Thyroid gland (tissue), 4 donors: ENCODE results near the gene C1QC.

Experiments
- POLR2A ChIP-seq, 2 donors: fragments of 450-650 bp; IDR thresholded peaks; one replicate each; pipeline ENCODE4 v1.6.1; 2017; ENCODE audit warnings: antibody characterized with exemption in 2 of 2, mild to moderate bottlenecking in 2 of 2, moderate library complexity in 1 of 2
- TF ChIP-seq, protein P1 (sequence below), 6 experiments: fragments of 200-600 bp in 3 of 6; fragments of 450-650 bp in 3 of 6; sonication (generic) in 3 of 6; IDR thresholded peaks; one replicate each; pipeline ENCODE4 v1.5.1; 2016 to 2019; ENCODE audit warnings: antibody characterized with exemption in 6 of 6, mild to moderate bottlenecking in 2 of 6, inconsistent platforms in 1 of 6, moderate library complexity in 1 of 6

DNA sequence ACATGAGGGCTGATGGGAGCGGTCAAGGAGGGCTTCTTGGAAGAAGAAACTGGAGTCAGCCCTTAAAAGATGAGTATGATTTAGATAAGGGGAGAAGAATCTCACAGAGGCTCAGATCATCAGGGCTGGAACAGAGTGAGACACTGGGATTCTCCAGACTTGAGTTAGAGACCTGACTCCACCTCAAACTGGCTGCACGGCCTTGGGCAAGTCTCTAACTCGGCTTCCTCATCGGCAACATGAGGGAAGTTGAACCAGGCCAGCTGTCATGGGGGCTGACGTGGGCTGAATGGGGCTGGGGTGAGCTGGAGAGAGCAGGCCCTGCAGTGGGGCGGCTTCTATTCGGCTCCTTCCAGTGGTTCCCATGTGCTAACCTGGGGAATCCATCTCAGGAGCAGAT lies 2.5 kb downstream of the C1QC start:
- no peak for TF ChIP-seq POLR2A (IDR thresholded peaks at IDR 0.05)
- TF ChIP-seq, protein P1, sequence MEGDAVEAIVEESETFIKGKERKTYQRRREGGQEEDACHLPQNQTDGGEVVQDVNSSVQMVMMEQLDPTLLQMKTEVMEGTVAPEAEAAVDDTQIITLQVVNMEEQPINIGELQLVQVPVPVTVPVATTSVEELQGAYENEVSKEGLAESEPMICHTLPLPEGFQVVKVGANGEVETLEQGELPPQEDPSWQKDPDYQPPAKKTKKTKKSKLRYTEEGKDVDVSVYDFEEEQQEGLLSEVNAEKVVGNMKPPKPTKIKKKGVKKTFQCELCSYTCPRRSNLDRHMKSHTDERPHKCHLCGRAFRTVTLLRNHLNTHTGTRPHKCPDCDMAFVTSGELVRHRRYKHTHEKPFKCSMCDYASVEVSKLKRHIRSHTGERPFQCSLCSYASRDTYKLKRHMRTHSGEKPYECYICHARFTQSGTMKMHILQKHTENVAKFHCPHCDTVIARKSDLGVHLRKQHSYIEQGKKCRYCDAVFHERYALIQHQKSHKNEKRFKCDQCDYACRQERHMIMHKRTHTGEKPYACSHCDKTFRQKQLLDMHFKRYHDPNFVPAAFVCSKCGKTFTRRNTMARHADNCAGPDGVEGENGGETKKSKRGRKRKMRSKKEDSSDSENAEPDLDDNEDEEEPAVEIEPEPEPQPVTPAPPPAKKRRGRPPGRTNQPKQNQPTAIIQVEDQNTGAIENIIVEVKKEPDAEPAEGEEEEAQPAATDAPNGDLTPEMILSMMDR (IDR thresholded peaks at IDR 0.05): no peak
